NCI-H510A (cell line): ENCODE results near the gene IER2.
"Not testable (repeated sequence)": the region's sequence is repeated elsewhere in the genome, so short reads cannot be mapped to it uniquely, and the experiment has no call there.

Experiments
- DNase-seq: peaks from one replicate; lab custom pipeline; 2025; lab: John Stamatoyannopoulos, UW

IER2 gene

DNA sequence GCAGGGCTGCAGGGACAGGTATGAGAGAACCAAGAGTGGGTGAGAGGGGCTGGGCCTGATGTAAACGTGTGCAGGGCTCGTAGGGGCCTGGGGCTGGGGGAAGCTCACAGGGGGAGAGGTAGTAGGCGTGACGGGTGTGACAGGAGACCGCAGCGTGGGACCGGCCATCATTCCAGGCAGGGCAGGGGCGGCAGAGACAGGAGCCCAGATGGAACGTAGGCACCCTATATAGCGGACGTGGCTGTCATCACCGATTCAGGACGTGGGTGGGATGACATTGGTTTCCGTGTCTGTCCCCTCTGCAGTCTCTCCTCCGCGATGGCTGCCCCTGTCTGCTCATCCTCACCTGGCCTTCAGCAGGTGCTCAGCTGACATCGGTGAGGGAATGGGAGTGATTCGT, 48.4 kb downstream of the IER2 start:
- DNase-seq: no peak

DNA sequence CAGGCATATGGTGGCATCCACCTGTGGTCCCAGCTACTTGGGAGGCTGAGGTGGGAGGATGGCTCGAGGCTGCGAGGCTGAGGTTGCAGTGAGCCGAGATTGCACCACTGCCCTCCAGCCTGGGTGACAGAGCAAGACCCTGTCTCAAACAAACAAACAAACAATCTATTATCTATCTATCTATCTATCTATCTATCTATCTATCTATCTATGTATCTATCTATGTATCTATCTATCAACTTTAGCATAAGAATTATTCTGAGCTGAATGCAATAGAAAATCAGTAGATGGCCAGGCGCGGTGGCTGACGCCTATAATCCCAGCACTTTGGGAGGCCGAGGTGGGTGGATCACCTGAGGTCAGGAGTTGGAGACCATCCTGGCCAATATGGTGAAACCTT, 51.9 kb downstream of the IER2 start:
- not testable (repeated sequence) for DNase-seq
